ENCODE measurements around the gene SHISA8.

DNA sequence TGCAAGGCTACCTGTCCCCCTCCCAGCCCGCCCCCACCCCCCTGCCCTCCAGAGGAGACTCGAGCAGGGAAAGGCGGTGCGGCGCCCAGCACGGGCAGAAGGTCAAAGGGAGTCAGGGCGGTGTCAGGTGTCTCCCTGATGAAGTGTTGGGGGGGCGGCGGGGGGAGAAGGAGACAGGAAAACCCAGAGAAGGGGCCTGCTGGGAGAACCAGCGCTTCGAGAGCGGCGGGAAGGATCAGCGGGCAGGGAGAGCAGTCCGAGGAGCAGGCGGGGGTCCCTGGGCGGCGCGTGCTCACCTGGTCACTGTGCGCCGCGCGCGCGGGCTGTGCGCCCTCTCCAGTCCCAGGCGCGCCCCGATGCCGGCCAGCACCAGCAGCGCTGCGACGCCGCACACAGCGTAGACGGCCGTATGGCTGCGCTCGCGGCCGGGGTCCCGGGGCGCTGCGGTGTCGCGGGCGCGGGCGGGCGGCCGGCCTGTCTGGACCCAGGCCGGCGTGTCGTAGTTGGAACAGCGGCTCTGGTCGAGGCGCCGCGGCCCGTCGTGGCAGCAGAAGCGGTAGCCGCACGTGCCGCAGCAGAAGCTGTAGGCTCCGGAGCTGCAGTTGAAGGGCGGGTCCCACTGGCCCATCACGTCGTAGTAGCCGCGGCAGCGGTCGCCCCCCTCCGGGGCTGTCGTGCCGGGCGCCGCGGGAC lies 886 bp downstream of the SHISA8 start:
- TF ChIP-seq ESRRA (CRISPR knock-in tag; IDR thresholded peaks at IDR 0.05; ENCODE audit: borderline replicate concordance), result no peak
- TF ChIP-seq, protein P1, sequence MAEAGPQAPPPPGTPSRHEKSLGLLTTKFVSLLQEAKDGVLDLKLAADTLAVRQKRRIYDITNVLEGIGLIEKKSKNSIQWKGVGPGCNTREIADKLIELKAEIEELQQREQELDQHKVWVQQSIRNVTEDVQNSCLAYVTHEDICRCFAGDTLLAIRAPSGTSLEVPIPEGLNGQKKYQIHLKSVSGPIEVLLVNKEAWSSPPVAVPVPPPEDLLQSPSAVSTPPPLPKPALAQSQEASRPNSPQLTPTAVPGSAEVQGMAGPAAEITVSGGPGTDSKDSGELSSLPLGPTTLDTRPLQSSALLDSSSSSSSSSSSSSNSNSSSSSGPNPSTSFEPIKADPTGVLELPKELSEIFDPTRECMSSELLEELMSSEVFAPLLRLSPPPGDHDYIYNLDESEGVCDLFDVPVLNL (CRISPR knock-in tag; IDR thresholded peaks at IDR 0.05; ENCODE audit: borderline replicate concordance, low read depth), result no peak
- TF ChIP-seq, protein P2, sequence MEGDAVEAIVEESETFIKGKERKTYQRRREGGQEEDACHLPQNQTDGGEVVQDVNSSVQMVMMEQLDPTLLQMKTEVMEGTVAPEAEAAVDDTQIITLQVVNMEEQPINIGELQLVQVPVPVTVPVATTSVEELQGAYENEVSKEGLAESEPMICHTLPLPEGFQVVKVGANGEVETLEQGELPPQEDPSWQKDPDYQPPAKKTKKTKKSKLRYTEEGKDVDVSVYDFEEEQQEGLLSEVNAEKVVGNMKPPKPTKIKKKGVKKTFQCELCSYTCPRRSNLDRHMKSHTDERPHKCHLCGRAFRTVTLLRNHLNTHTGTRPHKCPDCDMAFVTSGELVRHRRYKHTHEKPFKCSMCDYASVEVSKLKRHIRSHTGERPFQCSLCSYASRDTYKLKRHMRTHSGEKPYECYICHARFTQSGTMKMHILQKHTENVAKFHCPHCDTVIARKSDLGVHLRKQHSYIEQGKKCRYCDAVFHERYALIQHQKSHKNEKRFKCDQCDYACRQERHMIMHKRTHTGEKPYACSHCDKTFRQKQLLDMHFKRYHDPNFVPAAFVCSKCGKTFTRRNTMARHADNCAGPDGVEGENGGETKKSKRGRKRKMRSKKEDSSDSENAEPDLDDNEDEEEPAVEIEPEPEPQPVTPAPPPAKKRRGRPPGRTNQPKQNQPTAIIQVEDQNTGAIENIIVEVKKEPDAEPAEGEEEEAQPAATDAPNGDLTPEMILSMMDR (IDR thresholded peaks at IDR 0.05), result no peak

All from WTC11 (cell line).